Suprapubic skin (tissue), 4 donors: ENCODE measurements around the gene SUCLG1. TPM values are rescaled to one million over a fixed set of nuclear protein-coding genes. Genes with fewer than 3 reads are reported as not detected.

Experiments
- DNase-seq, 2 donors: peaks; one replicate each; pipeline ENCODE4 v3.0.0-alpha.2; 2019; ENCODE audit warnings: low spot score in 2 of 2
- H3K27ac ChIP-seq: fragments of 200-600 bp; sonication (generic); one replicate; pipeline ENCODE4 v1.5.1; 2019
- H3K27me3 ChIP-seq: fragments of 200-600 bp; sonication (generic); one replicate; pipeline ENCODE4 v1.5.1; 2019
- H3K36me3 ChIP-seq: fragments of 200-600 bp; sonication (generic); one replicate; pipeline ENCODE4 v1.5.1; 2019
- H3K4me1 ChIP-seq: fragments of 200-600 bp; sonication (generic); one replicate; pipeline ENCODE4 v1.5.1; 2019
- H3K4me3 ChIP-seq: fragments of 200-600 bp; sonication (generic); one replicate; pipeline ENCODE4 v1.5.1; 2019; ENCODE audit warnings: mild to moderate bottlenecking
- H3K9me3 ChIP-seq: fragments of 200-600 bp; sonication (generic); one replicate; pipeline ENCODE4 v1.5.1; 2019
- CTCF ChIP-seq, 2 donors: fragments of 200-600 bp in 1 of 2; fragments of 450-650 bp in 1 of 2; sonication (generic) in 1 of 2; IDR thresholded peaks; one replicate each; pipeline ENCODE4 v1.5.1; 2016 to 2019; ENCODE audit warnings: antibody characterized with exemption in 2 of 2, mild to moderate bottlenecking in 1 of 2, moderate library complexity in 1 of 2
- EP300 ChIP-seq: sonication (generic); formaldehyde crosslinking; IDR thresholded peaks from one replicate; pipeline ENCODE4 v1.6.1; 2017; ENCODE audit warnings: antibody characterized with exemption
- POLR2A ChIP-seq, 2 donors: fragments of 450-650 bp; IDR thresholded peaks; one replicate each; pipeline ENCODE4 v1.6.1; 2017; ENCODE audit warnings: antibody characterized with exemption in 2 of 2, mild to moderate bottlenecking in 2 of 2, moderate library complexity in 2 of 2
- POLR2AphosphoS5 ChIP-seq, 3 donors: sonication (generic); formaldehyde crosslinking; IDR thresholded peaks; one replicate each; pipeline ENCODE4 v1.6.1; 2017; ENCODE audit warnings: antibody characterized with exemption in 3 of 3
- WGBS: methylation state at CpG from one replicate; pipeline ENCODE4 v1.1.5; 2018; 5-methylcytosine and 5-hydroxymethylcytosine counted together
- total RNA-seq, 4 donors: library from RNA; depleted of rRNA; stranded (reverse); fragments of >200 nt; gene quantifications; one replicate each; pipeline ENCODE4 v1.1.0, GENCODE V29; 2016

SUCLG1 gene
- total RNA-seq, 4 donors from 2014 or later, result 39.7 to 86.2 (median 71.5) TPM

- no peaks in the 10 kb centered on the region for H3K36me3 ChIP-seq
- DNase-seq, result no peak
- 20% methylated on average over 3 of the region's 3 CpGs for WGBS
- H3K27ac ChIP-seq, result no peak overlapping the region
- H3K4me1 ChIP-seq, result no peaks in the 10 kb centered on the region
- H3K4me3 ChIP-seq, result no peak overlapping the region
- H3K9me3 ChIP-seq, result no peaks in the 10 kb centered on the region
- no peak for TF ChIP-seq POLR2AphosphoS5 (IDR thresholded peaks at IDR 0.05)
- TF ChIP-seq CTCF (IDR thresholded peaks at IDR 0.05), result no peak
- no peak for TF ChIP-seq EP300
- no peak for TF ChIP-seq POLR2A (IDR thresholded peaks at IDR 0.05)
- no peaks in the 10 kb centered on the region for H3K27me3 ChIP-seq
Observed at GRCh38 chr2:84395820-84396219, 63.3 kb downstream of the SUCLG1 start.

- no peaks in the 10 kb centered on the region for H3K36me3 ChIP-seq
- H3K4me3 ChIP-seq, result no peak overlapping the region
- H3K4me1 ChIP-seq, result no peaks in the 10 kb centered on the region
- H3K9me3 ChIP-seq, result no peaks in the 10 kb centered on the region
- H3K27me3 ChIP-seq, result no peaks in the 10 kb centered on the region
- no peak overlapping the region for H3K27ac ChIP-seq
- WGBS, result 63% methylated on average over 2 of the region's 2 CpGs
- TF ChIP-seq CTCF (IDR thresholded peaks at IDR 0.05) (no peak), EP300 (no peak), POLR2A (IDR thresholded peaks at IDR 0.05) (no peak), POLR2AphosphoS5 (IDR thresholded peaks at IDR 0.05) (no peak)
- DNase-seq, result no peak
Observed at GRCh38 chr2:84394628-84395027, 64.5 kb downstream of the SUCLG1 start.

GRCh38 chr2:84393829-84394228, 65.3 kb downstream of the SUCLG1 start:
- H3K4me1 ChIP-seq, result no peaks in the 10 kb centered on the region
- no peak for DNase-seq
- H3K9me3 ChIP-seq, result no peaks in the 10 kb centered on the region
- H3K27ac ChIP-seq, result no peak overlapping the region
- no peak for TF ChIP-seq EP300
- H3K4me3 ChIP-seq, result no peak overlapping the region
- H3K36me3 ChIP-seq, result no peaks in the 10 kb centered on the region
- H3K27me3 ChIP-seq, result no peaks in the 10 kb centered on the region

GRCh38 chr2:84389794-84390193, 69.3 kb downstream of the SUCLG1 start:
- peaks cover 2% of the 10 kb centered on the region for H3K27me3 ChIP-seq
- no peak overlapping the region for H3K27ac ChIP-seq
- H3K4me1 ChIP-seq, result peaks cover 3% of the 10 kb centered on the region
- TF ChIP-seq CTCF (IDR thresholded peaks at IDR 0.05) (no peak), POLR2A (IDR thresholded peaks at IDR 0.05) (no peak), POLR2AphosphoS5 (IDR thresholded peaks at IDR 0.05) (no peak), EP300 (no peak)
- no peaks in the 10 kb centered on the region for H3K36me3 ChIP-seq
- no peak for DNase-seq
- no CpG with 5 or more reads among the region's 1 CpG for WGBS
- H3K9me3 ChIP-seq, result no peaks in the 10 kb centered on the region
- no peak overlapping the region for H3K4me3 ChIP-seq

- Histone ChIP-seq H3K27ac (no peak overlapping the region), H3K9me3 (no peaks in the 10 kb centered on the region), H3K4me3 (no peak overlapping the region), H3K36me3 (no peaks in the 10 kb centered on the region), H3K4me1 (peaks cover 3% of the 10 kb centered on the region), H3K27me3 (peaks cover 2% of the 10 kb centered on the region)
- 85% methylated on average over 7 of the region's 9 CpGs for WGBS
- DNase-seq, result no peak
- no peak for TF ChIP-seq EP300
- TF ChIP-seq POLR2AphosphoS5 (IDR thresholded peaks at IDR 0.05), result no peak
- no peak for TF ChIP-seq CTCF (IDR thresholded peaks at IDR 0.05)
- no peak for TF ChIP-seq POLR2A (IDR thresholded peaks at IDR 0.05)
Observed at GRCh38 chr2:84388921-84389490, 70.1 kb downstream of the SUCLG1 start.

- no peak overlapping the region for H3K4me3 ChIP-seq
- H3K4me1 ChIP-seq, result peaks cover 3% of the 10 kb centered on the region
- H3K36me3 ChIP-seq, result no peaks in the 10 kb centered on the region
- WGBS, result 38% methylated on average over 1 of the region's 1 CpG
- H3K9me3 ChIP-seq, result no peaks in the 10 kb centered on the region
- H3K27ac ChIP-seq, result no peak overlapping the region
- no peak for DNase-seq
- TF ChIP-seq POLR2A (IDR thresholded peaks at IDR 0.05), result no peak
- TF ChIP-seq POLR2AphosphoS5 (IDR thresholded peaks at IDR 0.05), result no peak
- TF ChIP-seq EP300, result no peak
- TF ChIP-seq CTCF (IDR thresholded peaks at IDR 0.05), result no peak
- H3K27me3 ChIP-seq, result peaks cover 2% of the 10 kb centered on the region
Observed at GRCh38 chr2:84388133-84388532, 70.9 kb downstream of the SUCLG1 start.
